Activated T-helper 1 cell treated with anti-CD3 and anti-CD28 coated beads, Interleukin-2, amount 50 U/mL, for 16 hours (primary cell): ENCODE results near the gene MARCHF2.
"Not testable (repeated sequence)": the region's sequence is repeated elsewhere in the genome, so short reads cannot be mapped to it uniquely, and the experiment has no call there.

Source experiments
- DNase-seq, 2 donors: peaks; one replicate each; pipeline ENCODE4 v3.0.0-alpha.2; 2020; ENCODE audit warnings: low read depth in 1 of 2, low spot score in 1 of 2

The MARCHF2 gene

GRCh38 chr19:8404391-8405151 is 8.5 kb upstream of the MARCHF2 start:
- no peak for DNase-seq

- not testable (repeated sequence) for DNase-seq
These were observed 2.4 kb upstream of the MARCHF2 start for GRCh38 chr19:8410718-8411117.

DNA sequence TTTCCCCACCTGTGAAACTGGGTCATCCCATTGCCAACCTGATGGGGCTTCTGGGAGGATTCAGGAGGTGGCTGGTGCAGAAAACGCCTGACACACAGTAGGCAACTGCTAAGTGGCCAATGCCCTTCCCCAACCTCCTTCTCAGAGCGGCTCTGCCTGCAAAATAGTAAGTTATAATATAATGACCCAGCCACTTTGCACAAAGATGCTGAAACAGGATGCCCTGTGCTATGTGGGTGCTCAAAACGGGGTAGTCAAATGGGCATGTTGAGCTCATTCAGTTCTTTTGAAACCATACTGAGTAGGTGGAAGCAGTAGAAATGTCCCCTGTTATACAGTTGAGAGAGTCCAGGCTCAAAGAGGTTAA is 507 bp downstream of the MARCHF2 start:
- no peak for DNase-seq

- no peak for DNase-seq
These were observed 3.7 kb downstream of the MARCHF2 start for GRCh38 chr19:8416796-8417195.

DNA sequence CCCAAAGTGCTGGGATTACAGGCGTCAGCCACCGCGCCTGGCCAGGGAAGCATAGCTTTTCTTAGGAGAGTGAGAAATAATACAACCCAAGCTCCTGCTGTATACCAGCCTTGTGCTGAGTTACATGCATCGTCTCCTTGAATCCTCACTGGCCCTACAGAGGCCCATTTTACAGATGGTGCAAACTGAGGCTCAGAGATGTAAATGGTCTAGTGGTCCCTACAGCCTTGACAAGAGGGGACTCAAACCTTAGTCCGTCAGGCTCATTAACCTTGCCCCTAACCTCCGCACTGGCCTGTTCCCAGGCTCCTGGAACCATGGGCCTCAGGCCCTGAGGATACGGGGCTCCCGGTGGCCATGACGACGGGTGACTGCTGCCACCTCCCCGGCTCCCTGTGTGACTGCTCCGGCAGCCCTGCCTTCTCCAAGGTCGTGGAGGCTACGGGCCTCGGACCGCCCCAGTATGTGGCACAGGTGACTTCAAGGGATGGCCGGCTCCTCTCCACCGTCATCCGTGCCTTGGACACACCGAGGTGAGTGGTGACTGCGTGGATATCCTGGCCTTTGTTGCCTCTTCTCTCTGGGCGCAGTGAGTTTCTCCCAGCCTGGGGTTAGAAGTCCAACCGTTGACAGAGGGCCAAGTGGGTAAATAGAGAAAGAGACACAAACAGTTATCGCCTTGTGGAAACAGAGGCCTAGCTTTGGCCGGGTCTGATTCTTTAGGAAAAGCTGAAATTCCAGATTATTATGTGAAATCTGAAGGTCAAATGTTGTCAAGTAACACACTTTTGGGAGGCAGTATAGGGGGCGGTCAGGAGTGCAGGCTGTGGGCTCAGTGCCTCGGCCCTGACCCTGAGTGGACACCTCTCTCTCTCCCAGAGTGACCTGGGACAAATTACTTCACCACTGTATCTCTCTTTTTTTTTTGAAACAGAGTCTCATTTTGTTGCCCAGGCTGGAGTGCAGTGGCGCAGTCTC is 8.7 kb downstream of the MARCHF2 start:
- DNase-seq: no peak

GRCh38 chr19:8423817-8424223 is 10.7 kb downstream of the MARCHF2 start:
- no peak for DNase-seq

DNA sequence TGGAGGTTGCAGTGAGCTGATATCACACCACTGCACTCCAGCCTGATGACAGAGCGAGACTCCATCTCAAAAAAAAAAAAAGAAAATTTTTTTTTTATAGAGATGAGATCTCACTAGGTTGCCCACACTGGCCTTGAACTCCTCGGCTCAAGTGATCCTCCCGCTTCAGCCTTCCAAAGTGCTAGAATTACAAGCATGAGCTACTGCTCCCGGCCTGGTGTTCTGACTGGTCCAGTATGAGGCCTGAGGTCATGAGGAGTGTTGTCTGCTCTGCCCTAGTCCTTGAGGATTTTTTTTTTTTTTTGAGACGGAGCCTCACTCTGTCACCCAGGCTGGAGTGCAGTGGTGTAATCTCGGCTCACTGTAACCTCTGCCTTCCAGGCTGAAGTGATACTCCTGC is 12.2 kb downstream of the MARCHF2 start:
- DNase-seq: not testable (repeated sequence)

GRCh38 chr19:8426283-8426682 is 13.2 kb downstream of the MARCHF2 start:
- no peak for DNase-seq

DNA sequence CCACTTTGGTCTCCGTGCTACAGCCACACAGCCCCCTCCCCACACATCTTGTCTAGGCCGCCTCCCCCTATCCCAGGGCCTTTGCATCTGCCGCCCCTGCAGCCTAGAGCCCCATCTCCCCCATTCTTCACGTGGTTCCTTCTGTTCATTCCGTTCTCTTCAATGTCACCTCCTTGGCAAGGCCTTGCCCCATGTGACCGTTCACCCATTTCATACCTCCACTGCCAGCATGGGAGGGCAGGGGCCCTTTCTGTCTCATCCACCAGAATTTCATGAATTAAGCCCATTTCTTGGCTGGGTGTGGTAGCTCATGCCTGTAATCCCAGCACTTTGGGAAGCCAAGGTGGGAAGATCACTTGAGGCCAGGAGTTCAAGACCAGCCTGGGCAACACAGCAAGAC is 15.9 kb downstream of the MARCHF2 start:
- no peak for DNase-seq

- no peak for DNase-seq
These were observed 16.7 kb downstream of the MARCHF2 start for GRCh38 chr19:8429826-8430225.

GRCh38 chr19:8430650-8431049 is 17.5 kb downstream of the MARCHF2 start:
- DNase-seq: no peak

GRCh38 chr19:8438236-8438635 is 25.1 kb downstream of the MARCHF2 start:
- no peak for DNase-seq

GRCh38 chr19:8441725-8442544 is 28.8 kb downstream of the MARCHF2 start:
- DNase-seq: no peak

DNA sequence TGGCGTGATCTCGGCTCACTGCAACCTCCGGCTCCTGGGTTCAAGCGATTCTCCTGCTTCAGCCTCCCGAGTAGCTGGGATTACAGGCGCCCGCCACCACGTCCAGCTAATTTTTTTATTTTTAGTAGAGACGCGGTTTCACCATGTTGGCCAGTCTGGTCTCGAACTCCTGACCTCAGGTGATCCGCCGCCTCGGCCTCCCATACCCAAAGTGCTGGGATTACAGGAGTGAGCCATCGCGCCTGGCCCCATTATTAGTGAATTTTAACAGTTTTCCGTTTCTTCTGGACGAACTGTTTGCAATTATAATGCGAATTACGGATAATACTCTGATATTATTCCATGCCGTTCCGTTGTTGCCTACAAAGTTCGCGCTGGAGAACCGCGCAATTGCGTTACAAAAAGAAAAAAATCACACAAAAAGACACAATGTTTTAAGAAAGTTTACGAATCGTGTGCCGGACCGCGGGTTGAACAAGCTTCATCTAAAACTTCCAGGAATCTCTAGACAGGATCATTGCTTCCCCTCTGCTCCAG is 31.1 kb downstream of the MARCHF2 start:
- DNase-seq: not testable (repeated sequence)

- DNase-seq: peak; percentile 100
These were observed 31.8 kb downstream of the MARCHF2 start, which contains the start of gene HNRNPM for GRCh38 chr19:8444677-8445487. TSS of gene HNRNPM (plus strand) at chr19:8444975. CDS start at chr19:8444999, 24 bp downstream.

DNA sequence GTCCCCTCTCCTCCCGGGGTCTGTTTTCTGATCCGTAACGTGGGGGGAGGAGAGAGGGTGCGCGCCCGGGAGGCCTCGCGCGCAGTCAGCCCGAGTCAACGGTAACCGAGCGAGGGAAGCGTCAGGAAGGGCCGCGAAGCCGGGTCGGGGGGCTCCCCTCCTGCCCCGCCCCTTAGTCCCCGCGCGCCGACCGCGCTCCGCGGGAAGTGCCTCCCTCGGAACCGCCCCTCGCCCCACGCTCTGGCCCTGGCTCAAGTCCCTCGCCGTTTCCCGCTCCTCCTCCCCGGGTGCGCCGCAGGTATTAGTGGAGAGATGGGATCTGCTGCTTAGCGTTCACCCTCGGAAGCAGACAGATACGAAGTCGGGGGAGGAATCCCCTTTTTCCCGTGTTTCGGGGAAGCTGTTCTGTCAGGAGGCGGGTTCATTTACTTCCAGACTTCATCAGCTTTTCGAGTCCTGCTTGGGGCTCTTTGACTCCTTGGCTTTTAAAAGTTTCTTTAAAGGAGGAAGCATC is 32.4 kb downstream of the MARCHF2 start:
- peak; percentile 12 to 31 for DNase-seq

DNA sequence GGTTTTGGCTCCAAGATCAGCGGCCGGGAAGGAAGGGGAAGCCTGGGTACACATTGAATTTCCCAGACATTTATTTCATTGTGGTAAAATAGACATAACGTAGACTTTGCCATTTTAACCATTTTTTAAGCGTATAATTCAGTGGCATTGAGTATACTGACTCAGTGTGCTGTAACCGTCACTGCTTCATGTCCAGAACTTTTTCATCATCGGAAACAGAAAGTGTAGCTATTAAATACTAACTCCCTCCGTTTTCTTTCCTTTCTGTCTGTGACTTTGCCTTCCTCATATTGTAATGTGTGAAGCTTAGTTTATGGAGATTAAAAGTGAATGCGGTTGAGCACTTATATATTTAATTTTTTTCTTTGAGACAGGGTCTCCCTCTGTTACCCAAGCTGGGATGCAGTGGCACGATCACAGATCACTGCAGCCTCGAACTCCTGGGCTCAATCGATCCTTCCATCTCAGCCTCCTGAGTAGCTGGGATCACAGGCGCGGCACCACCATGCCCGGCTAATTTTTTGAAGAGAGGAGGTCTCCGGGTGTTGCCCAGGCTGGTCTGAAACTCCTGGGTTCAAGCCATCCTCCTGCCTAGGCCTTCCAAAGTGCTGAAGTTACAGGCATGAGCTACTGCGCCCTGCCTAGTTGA is 33.1 kb downstream of the MARCHF2 start:
- no peak for DNase-seq

GRCh38 chr19:8449830-8450229 is 36.7 kb downstream of the MARCHF2 start:
- DNase-seq: no peak

DNA sequence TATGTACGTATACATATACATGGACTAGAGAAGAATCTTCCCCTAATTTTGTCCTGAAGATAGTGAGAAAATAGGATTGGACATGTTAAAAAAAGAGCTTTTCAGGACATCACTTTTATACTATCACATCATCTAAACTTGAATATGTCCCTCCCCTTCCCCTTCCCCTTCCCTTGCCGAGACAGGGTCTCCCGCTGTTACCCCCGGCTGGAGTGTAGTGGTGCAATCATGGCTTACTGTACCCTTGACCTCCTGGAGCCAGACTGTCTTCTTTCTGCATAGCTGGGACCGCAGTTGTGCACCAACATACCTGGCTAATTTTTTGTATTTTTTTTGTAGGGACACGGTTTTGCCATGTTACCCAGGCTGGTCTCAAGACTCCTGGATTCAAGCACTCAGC is 38.3 kb downstream of the MARCHF2 start:
- no peak for DNase-seq
